ENCODE measurements around the gene ANKRA2. TPM values are rescaled to one million over a fixed set of nuclear protein-coding genes. Genes with fewer than 3 reads are reported as not detected.
A peak's percentile ranks its signal among the peaks of the same experiment; 100 is the strongest.

The ANKRA2 gene
- total RNA-seq, 1 donor = 15.3 TPM

DNA sequence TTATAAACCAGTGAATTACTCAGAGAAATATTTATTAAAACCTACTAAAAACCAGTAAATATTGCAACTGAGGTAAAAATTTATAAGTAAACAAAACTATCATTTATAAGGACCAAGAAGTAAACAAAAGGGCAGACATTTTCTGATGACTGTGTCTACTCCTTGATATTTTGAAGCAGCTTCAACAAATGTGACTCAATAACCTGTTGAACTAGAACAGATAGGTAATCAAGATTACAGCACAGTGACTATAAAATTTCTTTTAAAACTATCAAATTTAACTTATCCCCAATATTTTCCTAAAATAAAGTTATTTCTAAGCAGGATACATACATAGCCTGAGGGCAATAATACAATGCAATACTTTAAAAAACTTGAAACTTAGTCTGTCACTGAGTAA, 12.8 kb downstream of the ANKRA2 start:
- no peak overlapping the region for H3K4me3 ChIP-seq (ENCODE audit: low read depth, low read length)
- TF ChIP-seq, protein P1, sequence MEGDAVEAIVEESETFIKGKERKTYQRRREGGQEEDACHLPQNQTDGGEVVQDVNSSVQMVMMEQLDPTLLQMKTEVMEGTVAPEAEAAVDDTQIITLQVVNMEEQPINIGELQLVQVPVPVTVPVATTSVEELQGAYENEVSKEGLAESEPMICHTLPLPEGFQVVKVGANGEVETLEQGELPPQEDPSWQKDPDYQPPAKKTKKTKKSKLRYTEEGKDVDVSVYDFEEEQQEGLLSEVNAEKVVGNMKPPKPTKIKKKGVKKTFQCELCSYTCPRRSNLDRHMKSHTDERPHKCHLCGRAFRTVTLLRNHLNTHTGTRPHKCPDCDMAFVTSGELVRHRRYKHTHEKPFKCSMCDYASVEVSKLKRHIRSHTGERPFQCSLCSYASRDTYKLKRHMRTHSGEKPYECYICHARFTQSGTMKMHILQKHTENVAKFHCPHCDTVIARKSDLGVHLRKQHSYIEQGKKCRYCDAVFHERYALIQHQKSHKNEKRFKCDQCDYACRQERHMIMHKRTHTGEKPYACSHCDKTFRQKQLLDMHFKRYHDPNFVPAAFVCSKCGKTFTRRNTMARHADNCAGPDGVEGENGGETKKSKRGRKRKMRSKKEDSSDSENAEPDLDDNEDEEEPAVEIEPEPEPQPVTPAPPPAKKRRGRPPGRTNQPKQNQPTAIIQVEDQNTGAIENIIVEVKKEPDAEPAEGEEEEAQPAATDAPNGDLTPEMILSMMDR (IDR thresholded peaks at IDR 0.05; ENCODE audit: insufficient read depth, low read length) = no peak
- no peak for DNase-seq (ENCODE audit: low read depth)

DNA sequence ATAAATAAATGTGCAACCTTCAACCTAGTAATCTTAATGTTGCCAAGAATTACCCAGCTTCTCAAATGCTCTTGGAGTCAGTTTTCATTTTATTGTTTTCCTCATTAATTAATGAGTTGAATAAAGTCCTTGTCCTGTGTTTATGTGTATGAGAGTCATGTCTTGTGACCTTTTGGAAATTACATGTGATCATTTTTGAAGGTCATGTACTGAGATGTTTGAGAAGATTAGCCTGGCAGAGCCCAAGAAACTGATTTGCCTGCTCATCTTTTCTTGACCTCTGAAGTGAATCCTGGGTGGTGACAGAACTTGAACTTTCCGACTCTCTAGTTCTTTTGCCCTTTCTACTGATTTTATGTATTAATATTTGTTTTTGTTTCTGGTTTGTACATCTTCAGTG, 15.4 kb downstream of the ANKRA2 start:
- DNase-seq (ENCODE audit: low read depth) = no peak
- H3K4me3 ChIP-seq (ENCODE audit: low read depth, low read length) = no peak overlapping the region
- TF ChIP-seq, protein P1 (IDR thresholded peaks at IDR 0.05; ENCODE audit: insufficient read depth, low read length) = no peak

DNA sequence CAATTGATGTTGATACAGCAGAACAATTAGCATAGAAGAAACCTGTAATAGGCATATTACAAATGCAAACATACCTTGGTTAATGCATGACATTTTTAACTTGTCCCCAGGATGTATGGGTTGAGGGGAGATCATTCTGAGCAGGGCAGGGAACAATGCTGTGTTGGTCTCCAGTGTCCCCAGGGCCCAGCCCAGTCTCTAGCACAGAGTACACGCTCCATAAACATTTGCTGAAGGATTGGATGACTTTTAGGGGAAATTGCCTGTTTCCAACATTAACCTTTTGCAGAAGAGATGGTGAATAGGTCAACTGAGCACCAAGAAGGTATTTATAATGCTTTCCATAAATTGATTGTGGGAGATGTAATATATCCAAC, 20.0 kb downstream of the ANKRA2 start:
- TF ChIP-seq, protein P1 (IDR thresholded peaks at IDR 0.05; ENCODE audit: insufficient read depth, low read length) = no peak
- no peak for DNase-seq (ENCODE audit: low read depth)
- no peak overlapping the region for H3K4me3 ChIP-seq (ENCODE audit: low read depth, low read length)

DNA sequence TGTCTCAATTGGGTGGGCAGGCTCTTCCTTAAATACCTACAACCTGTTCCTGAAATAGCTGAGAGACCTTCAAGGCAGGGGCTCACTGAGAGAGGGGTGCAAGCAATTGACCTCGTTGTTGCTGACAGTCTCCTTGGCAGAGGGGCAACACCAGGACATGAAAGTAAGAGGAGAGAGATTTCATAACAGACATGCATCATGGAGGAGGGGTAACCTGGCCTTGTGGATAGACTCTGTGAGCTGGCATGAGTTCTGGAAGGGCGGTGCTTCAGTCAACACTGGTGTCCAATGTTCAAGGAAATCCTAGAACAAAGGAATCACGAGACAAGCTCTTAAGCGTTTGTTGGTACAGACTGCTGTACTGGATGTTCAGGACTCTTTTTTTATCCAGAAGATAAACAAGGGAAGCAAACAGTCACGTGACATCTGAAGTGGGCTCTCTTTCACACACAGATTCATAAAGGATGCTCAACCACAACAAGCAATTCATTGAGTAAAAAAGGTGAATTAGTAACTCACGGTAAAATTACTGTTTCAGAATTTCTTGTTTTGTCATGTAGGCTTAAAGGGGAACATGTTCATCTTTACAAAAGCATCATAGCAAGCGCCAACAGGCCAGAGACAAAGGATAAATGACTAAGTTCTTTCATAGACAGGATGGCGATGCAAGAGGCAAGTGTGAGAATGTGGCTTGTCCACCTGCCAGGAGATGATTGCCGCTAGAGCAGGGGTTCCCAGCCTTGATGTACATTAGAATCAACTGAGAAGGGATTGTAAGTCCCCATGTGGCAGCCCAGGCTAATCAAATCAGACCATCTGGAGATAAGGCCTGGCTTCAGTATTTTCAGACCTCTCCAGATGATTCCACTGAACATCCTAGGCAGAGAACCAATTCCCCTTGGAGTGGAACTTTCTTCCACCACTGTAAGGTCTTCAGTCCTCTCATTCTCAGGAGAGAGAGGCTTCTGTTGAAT, 20.7 kb downstream of the ANKRA2 start:
- DNase-seq (ENCODE audit: low read depth) = no peak
- TF ChIP-seq, protein P1 (IDR thresholded peaks at IDR 0.05; ENCODE audit: insufficient read depth, low read length) = no peak
- no peak overlapping the region for H3K4me3 ChIP-seq (ENCODE audit: low read depth, low read length)

DNA sequence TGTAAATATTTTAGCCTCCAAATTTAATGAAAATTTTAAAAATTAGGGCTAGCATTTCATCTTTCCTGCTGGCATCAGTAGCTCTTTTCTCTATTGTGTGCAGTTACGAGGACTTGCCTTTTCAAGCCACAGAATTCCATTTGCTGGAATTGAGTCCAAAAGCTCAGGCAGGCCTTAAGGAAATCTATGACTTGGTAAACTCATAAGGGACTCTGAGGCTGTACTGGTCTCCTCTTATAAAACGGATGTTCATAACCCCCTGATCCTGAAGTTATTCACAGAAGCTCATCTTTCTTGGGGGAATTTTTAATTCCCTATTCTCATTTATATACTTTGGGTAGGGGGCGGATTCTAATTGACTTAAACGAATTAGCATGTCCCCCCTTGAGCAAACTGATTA, 23.4 kb downstream of the ANKRA2 start:
- DNase-seq (ENCODE audit: low read depth) = peak; percentile 55
- TF ChIP-seq, protein P1 (IDR thresholded peaks at IDR 0.05; ENCODE audit: insufficient read depth, low read length) = no peak
- no peak overlapping the region for H3K4me3 ChIP-seq (ENCODE audit: low read depth, low read length)

DNA sequence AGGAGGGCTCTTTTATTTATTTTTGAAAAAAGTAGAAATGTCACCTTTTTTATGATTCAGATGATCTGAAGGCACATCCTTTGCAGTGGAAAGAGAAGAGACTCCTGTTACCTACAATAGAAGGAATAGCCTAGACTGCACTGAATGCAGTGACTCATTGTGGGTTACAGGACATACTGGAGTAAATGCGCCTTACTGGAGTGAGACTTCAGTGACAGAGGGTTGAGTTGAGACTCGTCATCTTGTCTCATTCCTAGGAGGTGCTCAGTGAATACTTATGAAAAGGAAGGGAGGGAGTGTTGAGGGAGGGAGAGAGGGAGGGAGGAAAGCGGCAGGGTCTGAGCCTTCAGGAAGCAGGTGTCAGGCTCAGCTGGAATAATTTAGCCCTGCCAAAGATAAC, 25.2 kb downstream of the ANKRA2 start:
- TF ChIP-seq, protein P1 (IDR thresholded peaks at IDR 0.05; ENCODE audit: insufficient read depth, low read length) = no peak
- H3K4me3 ChIP-seq (ENCODE audit: low read depth, low read length) = no peak overlapping the region
- peak; percentile 35 for DNase-seq (ENCODE audit: low read depth)
